Measurements from ENCODE around the gene CARS2.

DNA sequence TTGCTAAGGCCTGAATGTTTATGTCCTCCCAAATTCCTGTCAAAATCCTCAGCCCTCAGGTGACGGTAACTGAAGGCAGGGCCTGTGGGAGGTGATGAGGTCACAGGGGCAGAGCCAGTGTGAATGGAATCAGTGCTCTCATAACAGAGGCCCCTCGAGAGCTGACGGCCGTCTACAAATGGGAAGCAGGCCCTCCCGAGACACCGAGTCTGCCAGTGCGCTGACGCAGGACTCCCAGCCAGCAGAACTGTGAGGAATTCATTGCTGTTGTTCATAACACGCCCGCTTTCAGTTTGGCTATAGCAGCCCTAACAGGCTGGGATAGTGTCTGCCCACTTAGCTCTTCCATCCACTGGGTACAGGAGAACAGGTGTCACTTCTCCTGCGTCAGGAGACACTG lies 41.2 kb downstream of the CARS2 start:
- TF ChIP-seq CTCF (IDR thresholded peaks at IDR 0.05) (no peak), POLR2A (IDR thresholded peaks at IDR 0.05) (no peak)

Data from uterus (tissue), 2 donors.